ENCODE data around the gene AHCTF1.
"Not testable (repeated sequence)": the region's sequence is repeated elsewhere in the genome, so short reads cannot be mapped to it uniquely, and the experiment has no call there.

The AHCTF1 gene

GRCh38 chr1:246836209-246836966 lies 95.4 kb downstream of the AHCTF1 start:
- peak; percentile 5 for DNase-seq (ENCODE audit: low read depth)

- no peak for DNase-seq (ENCODE audit: low read depth)
Observed at GRCh38 chr1:246831543-246831942, 100.2 kb downstream of the AHCTF1 start.

GRCh38 chr1:246828818-246829217 lies 102.9 kb downstream of the AHCTF1 start:
- DNase-seq (ENCODE audit: low read depth) = no peak

- DNase-seq (ENCODE audit: low read depth) = no peak
Observed at GRCh38 chr1:246827396-246827795, 104.4 kb downstream of the AHCTF1 start.

GRCh38 chr1:246825557-246826175 lies 106.1 kb downstream of the AHCTF1 start:
- no peak for DNase-seq (ENCODE audit: low read depth)

- DNase-seq (ENCODE audit: low read depth) = no peak
Observed at GRCh38 chr1:246824541-246824940, 107.2 kb downstream of the AHCTF1 start.

GRCh38 chr1:246822154-246822553 lies 109.6 kb downstream of the AHCTF1 start:
- DNase-seq (ENCODE audit: low read depth) = not testable (repeated sequence)

GRCh38 chr1:246820666-246821065 lies 111.1 kb downstream of the AHCTF1 start:
- no peak for DNase-seq (ENCODE audit: low read depth)

GRCh38 chr1:246817778-246818177 lies 114.0 kb downstream of the AHCTF1 start:
- not testable (repeated sequence) for DNase-seq (ENCODE audit: low read depth)

GRCh38 chr1:246815693-246816270 lies 116.0 kb downstream of the AHCTF1 start:
- no peak for DNase-seq (ENCODE audit: low read depth)

- no peak for DNase-seq (ENCODE audit: low read depth)
Observed at GRCh38 chr1:246814890-246815289, 116.9 kb downstream of the AHCTF1 start.

- not testable (repeated sequence) for DNase-seq (ENCODE audit: low read depth)
Observed at GRCh38 chr1:246813325-246813724, 118.4 kb downstream of the AHCTF1 start.

- no peak for DNase-seq (ENCODE audit: low read depth)
Observed at GRCh38 chr1:246811985-246812384, 119.8 kb downstream of the AHCTF1 start.

- DNase-seq (ENCODE audit: low read depth) = no peak
Observed at GRCh38 chr1:246809473-246809872, 122.3 kb downstream of the AHCTF1 start.

- no peak for DNase-seq (ENCODE audit: low read depth)
Observed at GRCh38 chr1:246805135-246805716, 126.5 kb downstream of the AHCTF1 start.

- DNase-seq (ENCODE audit: low read depth) = no peak
Observed at GRCh38 chr1:246803883-246804282, 127.9 kb downstream of the AHCTF1 start.

GRCh38 chr1:246803373-246803772 lies 128.4 kb downstream of the AHCTF1 start:
- DNase-seq (ENCODE audit: low read depth) = no peak

- no peak for DNase-seq (ENCODE audit: low read depth)
Observed at GRCh38 chr1:246801241-246802020, 130.3 kb downstream of the AHCTF1 start.

- no peak for DNase-seq (ENCODE audit: low read depth)
Observed at GRCh38 chr1:246800756-246801155, 131.0 kb downstream of the AHCTF1 start.

GRCh38 chr1:246800356-246800755 lies 131.4 kb downstream of the AHCTF1 start:
- no peak for DNase-seq (ENCODE audit: low read depth)

- DNase-seq (ENCODE audit: low read depth) = no peak
Observed at GRCh38 chr1:246798606-246799496, 132.9 kb downstream of the AHCTF1 start.

Measured in GM04504 (cell line).